T1000 (cell line): ENCODE data around the gene GGTA1.

ENCODE experiments used
- DNase-seq: peaks from one replicate; lab custom pipeline; 2025; ENCODE audit warnings: mixed read lengths; lab: John Stamatoyannopoulos, UW

The GGTA1 gene

DNA sequence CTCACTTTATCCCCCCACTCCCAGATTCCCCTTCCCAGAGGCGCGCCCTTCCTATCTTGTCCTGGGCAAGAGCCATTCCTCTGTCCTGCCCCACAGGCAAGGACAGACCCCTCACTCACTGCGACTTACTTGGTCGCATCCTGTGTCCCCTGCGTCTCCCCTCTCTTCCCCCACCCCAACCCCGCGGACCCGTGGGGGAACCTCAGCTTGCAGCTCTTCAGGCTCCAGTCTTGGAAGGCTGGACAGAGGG, 542 bp downstream of the GGTA1 start:
- no peak for DNase-seq

DNA sequence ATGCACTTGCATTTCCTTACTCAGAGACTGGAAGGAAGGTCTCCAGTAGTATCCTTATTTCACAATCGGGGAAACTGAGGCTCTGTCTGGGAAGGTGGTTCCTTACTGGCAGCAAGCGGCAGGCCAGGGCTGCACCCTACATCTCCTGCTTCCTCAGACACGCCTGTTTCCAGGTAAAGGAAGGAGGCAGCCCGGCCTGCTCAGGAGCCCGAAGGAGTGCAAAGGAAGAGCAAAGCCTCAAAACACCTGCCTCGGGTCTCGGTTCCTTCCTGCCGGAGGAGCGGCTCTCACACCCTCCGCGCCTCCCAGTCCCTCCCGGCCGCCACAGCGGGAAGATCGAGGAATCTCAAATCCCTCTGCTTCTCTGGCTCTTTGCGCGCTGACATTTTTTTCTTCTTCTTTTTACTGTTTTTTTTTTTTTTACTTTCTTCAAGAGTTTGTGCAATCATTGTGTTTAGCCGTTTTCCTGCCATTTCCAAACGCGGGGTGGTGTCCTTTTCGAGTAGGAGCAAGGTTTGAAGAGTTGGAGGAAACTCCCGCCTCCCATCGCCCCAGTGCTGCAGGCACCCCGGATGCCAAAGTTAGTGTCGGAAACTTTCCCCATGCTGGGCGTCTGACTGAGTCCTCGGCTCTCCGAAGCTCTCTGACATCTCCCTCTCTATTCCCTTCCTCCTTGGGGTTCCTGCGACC, 1.0 kb downstream of the GGTA1 start:
- DNase-seq = no peak

- DNase-seq = no peak
Observed at GRCh38 chr9:121498150-121498486, 1.5 kb downstream of the GGTA1 start.

- DNase-seq = no peak
Observed at GRCh38 chr9:121495976-121496375, 3.7 kb downstream of the GGTA1 start.

GRCh38 chr9:121494192-121494591, 5.5 kb downstream of the GGTA1 start:
- DNase-seq = no peak

GRCh38 chr9:121491111-121491510, 8.5 kb downstream of the GGTA1 start:
- DNase-seq = no peak

GRCh38 chr9:121489344-121489743, 10.3 kb downstream of the GGTA1 start:
- DNase-seq = no peak

GRCh38 chr9:121486043-121486442, 13.6 kb downstream of the GGTA1 start:
- DNase-seq = no peak

DNA sequence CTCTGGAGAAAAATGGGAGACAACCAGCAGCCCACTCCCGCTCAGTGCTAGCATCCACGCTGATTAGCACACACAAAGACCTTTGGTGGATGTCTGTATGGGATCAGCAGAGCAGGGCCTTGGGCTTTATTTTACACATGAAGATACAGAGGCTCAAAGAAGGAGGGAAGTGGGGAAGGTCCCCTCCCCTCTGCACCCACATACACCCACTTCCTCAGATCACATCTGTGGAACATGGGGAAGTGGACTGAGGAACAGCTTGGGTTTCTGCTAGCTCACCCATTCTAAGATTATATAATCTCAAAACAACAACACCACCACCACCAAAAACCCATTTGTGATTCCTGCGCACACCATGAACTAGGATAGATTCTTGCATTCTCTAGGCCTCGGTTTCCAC, 14.0 kb downstream of the GGTA1 start:
- DNase-seq = no peak

DNA sequence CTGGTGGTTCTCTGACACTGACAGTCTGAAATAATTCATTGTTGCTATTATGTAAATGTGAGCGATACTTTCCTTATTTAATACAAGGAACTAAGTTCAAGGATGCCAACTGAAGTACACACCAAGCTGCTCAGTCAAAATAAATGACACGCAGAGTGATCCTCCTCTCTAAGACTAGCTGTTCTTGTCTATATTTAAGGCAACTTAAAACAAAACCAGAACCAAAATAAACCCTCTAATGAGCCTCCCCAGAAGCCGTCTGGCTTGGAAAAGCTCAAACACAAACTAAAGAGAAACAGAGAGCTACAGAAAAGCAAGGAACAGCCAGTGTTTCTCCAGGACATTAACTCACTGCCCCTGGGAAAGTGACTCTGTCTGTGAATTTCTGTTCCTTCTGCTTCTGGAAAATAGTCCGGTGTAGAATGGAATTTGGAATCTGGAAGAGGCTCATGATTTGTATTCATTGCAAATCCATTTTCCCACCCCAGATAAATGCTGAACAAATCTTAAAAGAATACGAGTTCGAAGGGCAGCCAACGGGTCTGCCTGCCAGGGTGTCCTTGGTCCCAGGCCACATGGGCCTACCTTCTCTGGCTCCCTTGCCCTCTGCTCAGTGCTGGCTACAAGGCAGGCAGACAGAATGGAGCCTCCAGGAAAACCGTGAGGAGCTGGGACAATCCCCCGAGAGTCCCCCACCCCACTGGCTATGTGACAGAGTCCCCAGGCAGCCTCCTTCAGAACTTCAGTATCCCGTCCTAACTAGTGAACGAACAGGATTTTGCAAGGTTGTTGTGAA, 14.8 kb downstream of the GGTA1 start:
- no peak for DNase-seq

DNA sequence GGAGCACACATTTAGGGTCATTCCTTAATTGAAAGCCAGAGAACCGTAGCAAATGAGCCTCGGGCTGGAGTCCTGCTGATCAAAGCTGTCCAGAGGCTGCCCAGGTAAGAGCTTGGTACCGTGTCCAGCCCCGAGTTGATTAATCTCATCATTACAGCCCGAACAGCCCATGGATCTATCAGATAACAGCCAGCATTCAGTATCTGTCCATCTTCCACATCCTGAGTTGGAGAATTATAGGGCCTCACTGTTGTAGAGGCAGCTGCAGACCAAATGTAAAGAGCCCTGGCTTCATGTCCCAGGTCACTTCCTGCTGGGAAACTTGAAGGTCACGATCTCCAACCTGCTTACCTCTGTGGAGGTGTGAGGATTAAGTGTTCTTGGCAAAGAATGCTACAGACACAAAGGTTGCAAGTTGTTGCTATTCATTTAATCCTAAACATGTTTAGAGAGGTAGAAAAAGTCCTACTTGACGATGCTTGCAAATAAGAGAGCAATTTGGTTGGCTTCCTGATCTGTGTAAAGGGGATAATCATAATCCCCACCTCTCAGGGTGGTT, 16.1 kb downstream of the GGTA1 start:
- no peak for DNase-seq

DNA sequence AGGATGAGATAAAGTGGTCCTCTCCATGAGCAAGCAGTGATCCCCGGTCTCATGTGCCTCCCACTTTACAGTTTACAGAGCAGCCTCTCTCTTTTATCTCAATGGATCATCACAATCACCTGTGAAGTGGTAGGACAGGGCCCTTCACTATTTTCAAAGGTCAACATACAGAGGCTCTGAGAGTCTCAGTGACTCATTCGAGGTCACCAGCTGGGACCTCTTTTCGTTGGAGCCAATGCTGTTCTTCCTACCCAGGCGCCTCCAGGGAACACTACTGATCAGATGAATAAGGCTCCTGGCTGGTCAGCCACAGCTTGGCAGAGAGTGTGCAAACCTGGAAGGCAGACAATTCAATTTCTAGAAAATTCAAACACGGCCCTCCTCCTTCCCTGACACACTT, 16.6 kb downstream of the GGTA1 start:
- DNase-seq = no peak

DNA sequence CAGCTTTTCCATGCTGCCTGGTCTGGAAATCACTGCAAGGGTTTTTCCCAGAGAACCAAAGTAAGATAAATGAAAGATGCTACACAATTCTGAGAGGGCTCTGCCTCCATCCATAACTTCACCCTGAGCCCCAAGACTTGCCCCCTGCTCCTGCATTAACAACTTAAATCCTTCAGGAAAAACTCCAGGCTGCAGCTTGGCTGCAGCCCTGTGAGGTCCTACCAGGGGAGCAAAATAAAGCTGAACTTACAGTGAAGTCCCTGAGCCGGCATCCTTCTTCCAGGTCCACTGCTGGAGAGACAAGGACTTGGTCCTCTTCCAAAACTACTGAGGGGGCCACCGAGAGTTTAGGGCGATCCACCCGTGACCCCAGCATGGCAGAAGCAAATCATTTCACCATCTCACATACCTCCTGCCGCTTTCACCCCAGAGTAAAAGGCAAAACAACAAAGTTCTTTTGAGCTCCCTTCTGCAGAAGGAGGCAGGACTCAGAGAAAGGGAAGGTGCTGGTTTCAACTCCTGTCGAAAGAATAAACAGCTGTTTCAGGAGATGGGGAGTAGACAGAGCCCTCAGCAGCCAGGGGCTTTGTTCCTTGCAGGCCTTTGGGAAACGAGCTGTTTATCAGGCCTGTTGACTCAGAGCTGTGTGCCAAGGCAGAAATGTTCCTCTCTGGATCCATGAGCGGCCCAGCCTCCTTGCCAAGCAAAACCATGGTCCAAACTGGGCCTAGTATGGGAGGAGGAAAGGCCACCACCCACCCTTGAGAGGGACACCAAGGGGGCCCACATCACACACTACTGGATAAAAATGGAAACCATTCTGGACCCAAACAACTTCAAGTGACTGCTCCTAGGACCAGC, 20.6 kb downstream of the GGTA1 start:
- no peak for DNase-seq

DNA sequence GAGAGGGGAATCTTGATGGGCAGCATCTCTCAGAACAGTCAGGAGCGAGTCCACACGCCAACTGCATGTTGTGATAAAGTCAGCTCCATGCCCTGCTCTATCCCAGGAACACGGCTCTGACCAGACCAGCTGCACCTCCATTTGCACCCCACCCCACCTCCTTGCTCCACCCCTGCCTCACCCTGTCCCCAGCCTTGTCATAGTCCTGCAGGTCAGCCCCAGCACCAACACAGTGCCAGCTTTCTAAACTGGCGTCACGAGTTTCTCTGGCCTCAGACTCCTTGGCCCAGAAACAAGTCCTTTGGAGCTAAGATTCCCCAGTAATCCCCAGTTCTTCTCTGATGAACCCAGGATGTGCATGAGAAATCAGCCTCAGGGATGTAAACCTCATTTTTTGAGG, 23.5 kb downstream of the GGTA1 start:
- no peak for DNase-seq

DNA sequence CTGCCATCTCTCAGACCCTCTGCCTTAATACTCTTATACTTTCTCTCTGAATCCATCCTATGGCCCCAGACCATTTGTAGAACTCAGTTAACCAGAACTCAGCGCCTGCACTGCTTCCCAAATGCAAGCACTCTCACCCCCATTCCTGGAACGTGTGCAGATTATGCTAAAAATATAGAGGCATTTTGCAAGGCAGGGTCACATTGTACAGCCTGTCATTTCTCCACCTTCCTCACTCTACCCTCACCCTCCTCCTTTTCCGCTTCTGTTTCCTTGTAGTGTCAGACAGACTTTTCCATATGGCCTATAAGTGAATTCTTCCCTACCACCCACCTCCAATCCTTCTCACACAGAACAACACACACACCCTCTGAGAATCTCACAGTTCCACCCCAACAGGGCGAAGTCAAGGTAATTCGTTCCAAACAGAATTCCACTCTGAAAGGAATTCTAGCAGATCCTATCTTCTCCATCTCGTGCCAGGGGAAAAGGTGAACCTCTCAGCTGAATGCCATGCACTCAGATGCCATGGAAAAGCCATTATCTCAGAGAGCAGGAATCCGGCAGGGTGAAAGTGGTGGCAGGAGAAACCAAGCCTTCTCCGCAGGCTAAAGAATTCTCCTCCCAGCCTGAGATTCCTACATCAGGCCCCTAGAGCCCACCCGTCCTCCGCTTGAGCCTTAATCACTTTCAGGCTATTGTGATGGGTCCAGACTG, 25.3 kb downstream of the GGTA1 start:
- DNase-seq = no peak

- DNase-seq = no peak
Observed at GRCh38 chr9:121473229-121473628, 26.4 kb downstream of the GGTA1 start.

- no peak for DNase-seq
Observed at GRCh38 chr9:121472446-121472845, 27.2 kb downstream of the GGTA1 start.

GRCh38 chr9:121466142-121466541, 33.5 kb downstream of the GGTA1 start:
- no peak for DNase-seq

- no peak for DNase-seq
Observed at GRCh38 chr9:121464968-121465367, 34.7 kb downstream of the GGTA1 start.

DNA sequence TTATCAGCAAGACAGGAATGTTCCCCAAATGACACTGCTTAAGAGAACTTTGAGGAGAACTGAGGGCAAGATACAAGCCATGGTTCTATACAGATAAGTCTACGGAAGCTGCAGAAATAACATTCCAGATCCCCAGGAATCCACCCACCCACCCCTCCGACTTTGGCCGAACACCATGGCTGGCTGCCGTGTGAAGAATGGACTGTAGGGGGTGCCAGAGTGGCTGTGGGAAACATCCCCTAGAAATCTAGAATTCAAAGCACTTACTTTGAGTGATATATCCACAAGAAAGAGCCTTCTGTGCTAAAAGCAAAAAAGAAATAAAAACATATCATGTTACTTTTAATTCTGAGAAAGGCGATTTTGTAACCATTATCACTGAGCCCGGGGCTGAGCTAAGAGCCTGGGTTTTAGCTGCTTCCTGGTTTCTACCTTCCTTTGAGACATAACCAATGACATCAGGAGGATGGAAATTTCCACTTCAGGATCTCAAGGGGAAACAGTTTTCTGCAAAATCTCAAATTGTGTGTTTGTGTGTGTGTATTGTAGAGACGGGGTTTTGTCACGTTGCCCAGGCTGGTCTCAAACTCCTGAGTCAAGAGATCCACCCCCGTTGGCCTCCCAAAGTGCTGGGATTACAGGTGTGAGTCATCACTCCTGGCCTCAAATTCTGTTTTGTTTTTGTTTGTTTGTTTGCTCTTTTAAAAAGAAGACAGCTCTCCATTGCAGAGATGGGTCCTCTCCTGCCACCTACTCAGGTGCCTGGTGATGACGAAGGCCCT, 36.4 kb downstream of the GGTA1 start:
- DNase-seq = no peak

- DNase-seq = no peak
Observed at GRCh38 chr9:121459513-121459912, 40.1 kb downstream of the GGTA1 start.
